ENCODE data around the gene BPTF. TPM values are rescaled to one million over a fixed set of nuclear protein-coding genes. Genes with fewer than 3 reads are reported as not detected.
A peak's percentile ranks its signal among the peaks of the same experiment; 100 is the strongest.

The BPTF gene
- total and polyA plus RNA-seq, 12 donors, result 17.3 to 91.6 (median 62.2) TPM

GRCh38 chr17:67833946-67834631, 8.8 kb downstream of the BPTF start:
- Histone ChIP-seq H3K4me1 (replicated peaks in 1 of 2) (peaks cover 16 to 50% of the 10 kb centered on the region in 2 donors), H3K27ac (no peak overlapping the region), H3K27me3 (no peaks in the 10 kb centered on the region), H3K36me3 (replicated peaks in 1 of 2) (no peaks in the 10 kb centered on the region), H3K9me3 (replicated peaks in 1 of 3) (no peaks in the 10 kb centered on the region), H3K4me3 (no peak overlapping the region)
- peak in 1 of 7 donors; percentile 13 for DNase-seq
- no peak for TF ChIP-seq POLR2A (IDR thresholded peaks at IDR 0.05)
- TF ChIP-seq, protein P1, sequence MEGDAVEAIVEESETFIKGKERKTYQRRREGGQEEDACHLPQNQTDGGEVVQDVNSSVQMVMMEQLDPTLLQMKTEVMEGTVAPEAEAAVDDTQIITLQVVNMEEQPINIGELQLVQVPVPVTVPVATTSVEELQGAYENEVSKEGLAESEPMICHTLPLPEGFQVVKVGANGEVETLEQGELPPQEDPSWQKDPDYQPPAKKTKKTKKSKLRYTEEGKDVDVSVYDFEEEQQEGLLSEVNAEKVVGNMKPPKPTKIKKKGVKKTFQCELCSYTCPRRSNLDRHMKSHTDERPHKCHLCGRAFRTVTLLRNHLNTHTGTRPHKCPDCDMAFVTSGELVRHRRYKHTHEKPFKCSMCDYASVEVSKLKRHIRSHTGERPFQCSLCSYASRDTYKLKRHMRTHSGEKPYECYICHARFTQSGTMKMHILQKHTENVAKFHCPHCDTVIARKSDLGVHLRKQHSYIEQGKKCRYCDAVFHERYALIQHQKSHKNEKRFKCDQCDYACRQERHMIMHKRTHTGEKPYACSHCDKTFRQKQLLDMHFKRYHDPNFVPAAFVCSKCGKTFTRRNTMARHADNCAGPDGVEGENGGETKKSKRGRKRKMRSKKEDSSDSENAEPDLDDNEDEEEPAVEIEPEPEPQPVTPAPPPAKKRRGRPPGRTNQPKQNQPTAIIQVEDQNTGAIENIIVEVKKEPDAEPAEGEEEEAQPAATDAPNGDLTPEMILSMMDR (IDR thresholded peaks at IDR 0.05), result no peak
- WGBS, 4 donors, result 88 to 93% (median 89%) methylated on average over 3 of the region's 3 CpGs
- intact Hi-C loops (cut with DNase I), result no loop called here

GRCh38 chr17:67834634-67835033, 9.3 kb downstream of the BPTF start:
- TF ChIP-seq, protein P1 (IDR thresholded peaks at IDR 0.05), result no peak
- no peak for TF ChIP-seq POLR2A (IDR thresholded peaks at IDR 0.05)
- intact Hi-C loops (cut with DNase I), result no loop called here
- peaks cover 16 to 47% of the 10 kb centered on the region in 2 donors for H3K4me1 ChIP-seq (replicated peaks in 1 of 2)
- DNase-seq, result peak in 1 of 7 donors; percentile 24
- no peaks in the 10 kb centered on the region for H3K27me3 ChIP-seq
- WGBS, 4 donors, result 89 to 98% (median 96%) methylated on average over 2 of the region's 2 CpGs
- H3K4me3 ChIP-seq, result no peak overlapping the region
- H3K9me3 ChIP-seq (replicated peaks in 1 of 3), result no peaks in the 10 kb centered on the region
- no peaks in the 10 kb centered on the region for H3K36me3 ChIP-seq (replicated peaks in 1 of 2)
- no peak overlapping the region for H3K27ac ChIP-seq

- H3K27me3 ChIP-seq, result no peaks in the 10 kb centered on the region
- peaks cover 16 to 30% of the 10 kb centered on the region in 2 donors for H3K4me1 ChIP-seq (replicated peaks in 1 of 2)
- H3K9me3 ChIP-seq (replicated peaks in 1 of 3), result no peaks in the 10 kb centered on the region
- DNase-seq, result peak in 1 of 7 donors; percentile 14
- H3K4me3 ChIP-seq, result no peak overlapping the region
- intact Hi-C loops (cut with DNase I), result no loop called here
- H3K36me3 ChIP-seq (replicated peaks in 1 of 2), result no peaks in the 10 kb centered on the region
- 50 to 57% (median 53%) methylated on average over 4 of the region's 4 CpGs for WGBS, 4 donors
- H3K27ac ChIP-seq, result no peak overlapping the region
- TF ChIP-seq, protein P1 (IDR thresholded peaks at IDR 0.05), result no peak
- TF ChIP-seq POLR2A (IDR thresholded peaks at IDR 0.05), result no peak
These were observed 11.1 kb downstream of the BPTF start for GRCh38 chr17:67836205-67836987.

- no peaks in the 10 kb centered on the region for H3K27me3 ChIP-seq
- H3K4me3 ChIP-seq, result no peak overlapping the region
- intact Hi-C loops (cut with DNase I), result no loop called here
- H3K27ac ChIP-seq, result no peak overlapping the region
- TF ChIP-seq, protein P1 (IDR thresholded peaks at IDR 0.05), result no peak
- no peak for TF ChIP-seq POLR2A (IDR thresholded peaks at IDR 0.05)
- DNase-seq, result no peak
- WGBS, 4 donors, result 95 to 100% (median 97%) methylated on average over 2 of the region's 2 CpGs
- H3K36me3 ChIP-seq (replicated peaks in 1 of 2), result no peaks in the 10 kb centered on the region
- no peaks in the 10 kb centered on the region for H3K9me3 ChIP-seq (replicated peaks in 1 of 3)
- peaks cover 16 to 36% of the 10 kb centered on the region in 2 donors for H3K4me1 ChIP-seq (replicated peaks in 1 of 2)
These were observed 12.7 kb downstream of the BPTF start for GRCh38 chr17:67837965-67838364.

Data from adrenal gland (tissue), 12 donors.